H1 (cell line): Measurements from ENCODE around the gene KRTAP2-3. TPM values are rescaled to one million over a fixed set of nuclear protein-coding genes. Genes with fewer than 3 reads are reported as not detected.

Experiments
- BACH1 ChIP-seq: IDR thresholded peaks from 2 replicates; pipeline ENCODE4 v1.6.1; 2012; ENCODE audit warnings: low read length, improper control_type of control experiment
- polyA plus RNA-seq, 7 experiments: library from polyadenylated mRNA; depleted of rRNA in 3 of 7; stranded (reverse) in 5 of 7; unstranded in 2 of 7; fragments of >200 nt in 5 of 7; fragments of 200-250 nt in 2 of 7; gene quantifications; 1 replicate in 5 of 7; 2 replicates in 1 of 7; 4 replicates in 1 of 7; pipeline versions ENCODE4 v1.2.1 to v1.2.3, GENCODE V29; 2011 to 2013; ENCODE audit warnings: missing spikeins in 2 of 7, mixed read lengths in 2 of 7
- total RNA-seq: library from RNA; stranded (reverse); fragmentation: NEBNext Ultra II Directional; extraction: Animal tissue kit (Norgen Biotek cat#: 25700); gene quantifications from 2 replicates; pipeline ENCODE4 v1.2.1, GENCODE V29; 2021

Gene KRTAP2-3
- total and polyA plus RNA-seq, 2 of the 8 experiments (the other 6 are each of a cell fraction or from before 2014, with no cell fraction given), result not detected

- TF ChIP-seq BACH1, result no peak
Measured at GRCh38 chr17:41010441-41010840, 49.5 kb downstream of the KRTAP2-3 start (continued).
